NCI-H1092 treated with DMSO at 0.1 percent for 48 hours (cell line): ENCODE data around the gene GCLC.
"Not testable (repeated sequence)": the region's sequence is repeated elsewhere in the genome, so short reads cannot be mapped to it uniquely, and the experiment has no call there.

Experiments used
- DNase-seq: peaks from one replicate; lab custom pipeline; 2025; lab: John Stamatoyannopoulos, UW

The GCLC gene

GRCh38 chr6:53492860-53493634, 51.9 kb downstream of the GCLC start:
- DNase-seq: peak; percentile 59

GRCh38 chr6:53487080-53487479, 57.8 kb downstream of the GCLC start:
- DNase-seq: no peak

- no peak for DNase-seq
Measured at GRCh38 chr6:53486679-53487078, 58.2 kb downstream of the GCLC start.

GRCh38 chr6:53484476-53485280, 60.2 kb downstream of the GCLC start:
- peak; percentile 52 for DNase-seq

DNA sequence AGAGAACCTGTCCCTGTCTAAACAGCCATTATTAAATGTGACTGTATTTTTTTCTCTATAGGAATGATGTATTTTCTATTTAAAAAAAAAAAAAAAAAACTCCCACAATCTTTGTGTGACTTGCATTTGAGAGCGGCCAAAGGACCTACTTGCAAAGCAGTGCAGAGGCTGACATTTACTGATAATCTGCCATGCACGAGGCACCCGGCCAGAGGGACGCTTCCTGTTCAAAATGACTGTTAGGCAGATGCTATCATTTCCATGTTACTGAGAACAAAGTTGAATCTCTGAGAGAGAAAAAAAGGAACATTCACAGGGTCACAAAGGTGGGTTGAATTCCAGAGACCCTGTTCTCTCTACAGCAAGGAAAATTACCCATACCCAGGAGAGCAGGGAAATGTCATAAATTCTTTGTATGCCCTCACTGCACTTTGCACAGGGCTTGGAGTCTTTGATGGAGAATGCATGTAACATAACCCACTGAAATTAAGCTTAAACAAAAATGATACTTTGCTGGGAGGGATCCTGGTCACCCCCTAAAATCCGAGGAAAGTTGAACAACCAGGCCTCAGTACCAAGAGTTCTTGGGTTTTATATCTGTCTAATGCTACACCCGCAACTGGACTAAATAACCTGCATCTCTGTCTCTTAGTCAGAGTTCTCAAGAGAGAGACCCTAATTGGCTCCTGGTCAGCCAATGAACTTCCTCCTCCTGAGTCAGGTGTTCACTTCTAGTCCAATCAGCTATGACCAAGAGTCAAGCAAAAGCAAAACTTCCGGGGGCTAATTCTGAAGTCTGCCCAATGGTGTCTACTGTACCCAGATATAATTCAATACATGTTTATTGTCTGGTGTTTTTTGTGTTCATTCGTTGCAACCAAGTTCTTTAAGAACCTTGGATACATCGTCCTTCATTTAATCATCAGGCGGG, 61.2 kb downstream of the GCLC start:
- no peak for DNase-seq

GRCh38 chr6:53481323-53481722, 63.6 kb downstream of the GCLC start:
- no peak for DNase-seq

DNA sequence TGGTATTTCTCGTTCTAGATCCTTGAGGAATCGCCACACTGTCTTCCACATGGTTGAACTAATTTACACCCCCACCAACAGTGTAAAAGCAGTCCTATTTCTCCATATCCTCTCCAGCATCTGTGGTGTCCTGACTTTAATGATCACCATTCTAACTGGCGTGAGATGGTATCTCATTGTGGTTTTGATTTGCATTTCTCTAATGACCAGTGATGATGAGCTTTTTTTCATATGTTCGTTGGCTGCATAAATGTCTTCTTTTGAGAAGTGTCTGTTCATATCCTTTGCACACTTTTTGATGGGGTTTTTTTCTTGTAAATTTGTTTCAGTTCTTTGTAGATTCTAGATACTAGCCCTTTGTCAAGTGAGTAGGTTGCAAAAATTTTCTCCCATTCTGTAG, 64.1 kb downstream of the GCLC start:
- not testable (repeated sequence) for DNase-seq

GRCh38 chr6:53479871-53480270, 65.0 kb downstream of the GCLC start:
- DNase-seq: no peak

DNA sequence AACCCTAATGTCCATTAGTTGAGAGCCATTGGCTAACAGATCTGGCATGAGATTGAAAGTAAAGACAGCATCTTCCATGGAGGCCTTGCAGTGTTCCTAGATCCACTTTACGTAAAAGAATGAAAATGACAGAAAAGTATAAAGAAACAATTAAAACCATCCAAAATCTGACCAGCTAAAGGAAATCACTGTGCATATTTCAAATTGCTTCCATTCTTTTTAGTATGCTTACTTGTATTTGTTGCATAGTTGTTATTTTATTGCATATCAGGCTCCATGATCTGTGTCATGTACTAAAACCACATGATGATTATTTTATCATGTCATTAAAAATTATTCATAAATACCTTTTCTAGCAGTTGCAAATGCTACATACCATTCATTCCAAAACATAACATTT, 67.9 kb downstream of the GCLC start:
- no peak for DNase-seq

DNA sequence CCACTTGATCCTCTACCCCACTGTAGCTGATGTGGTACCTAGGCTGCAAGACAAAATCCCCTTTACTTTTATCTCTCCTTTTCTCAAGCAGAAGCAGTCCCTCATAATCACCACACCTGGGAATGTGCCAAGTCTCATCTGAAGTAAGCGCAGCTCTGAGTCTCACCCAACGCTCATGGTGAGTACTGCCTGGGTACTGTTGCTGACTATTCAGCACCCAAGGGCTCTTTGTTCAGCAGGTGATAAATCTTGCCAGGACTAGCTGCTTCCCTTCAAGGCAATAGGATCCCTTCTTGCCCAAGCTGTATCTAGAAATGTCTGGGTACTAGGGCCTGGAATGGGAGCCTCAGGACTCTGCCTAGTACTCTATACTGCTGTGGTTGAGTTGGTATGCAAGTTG, 70.9 kb downstream of the GCLC start:
- no peak for DNase-seq

- no peak for DNase-seq
Measured at GRCh38 chr6:53469163-53469562, 75.7 kb downstream of the GCLC start.

- DNase-seq: no peak
Measured at GRCh38 chr6:53466257-53466656, 78.6 kb downstream of the GCLC start.

- DNase-seq: no peak
Measured at GRCh38 chr6:53465732-53466131, 79.2 kb downstream of the GCLC start.

GRCh38 chr6:53464927-53465460, 79.9 kb downstream of the GCLC start:
- DNase-seq: no peak

GRCh38 chr6:53464483-53464882, 80.4 kb downstream of the GCLC start:
- no peak for DNase-seq

DNA sequence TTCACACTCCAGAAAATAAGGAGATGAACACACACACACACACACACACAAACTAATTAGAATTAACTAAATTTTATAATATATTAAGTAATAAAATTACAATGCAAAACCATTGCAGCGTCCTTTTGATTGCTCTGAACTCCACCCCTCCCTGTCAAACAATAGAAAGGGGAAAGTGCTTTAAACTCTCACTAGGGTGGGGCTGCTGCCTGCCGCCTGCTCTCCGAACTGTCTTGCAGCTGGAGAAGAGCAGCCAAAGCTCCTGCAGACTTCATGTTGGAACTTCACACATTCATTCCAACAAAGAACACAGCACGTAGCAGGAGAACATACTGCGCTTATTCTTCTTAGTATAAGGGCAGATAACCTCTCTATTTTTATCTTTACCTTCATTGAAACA, 83.2 kb downstream of the GCLC start:
- peak; percentile 25 for DNase-seq

DNA sequence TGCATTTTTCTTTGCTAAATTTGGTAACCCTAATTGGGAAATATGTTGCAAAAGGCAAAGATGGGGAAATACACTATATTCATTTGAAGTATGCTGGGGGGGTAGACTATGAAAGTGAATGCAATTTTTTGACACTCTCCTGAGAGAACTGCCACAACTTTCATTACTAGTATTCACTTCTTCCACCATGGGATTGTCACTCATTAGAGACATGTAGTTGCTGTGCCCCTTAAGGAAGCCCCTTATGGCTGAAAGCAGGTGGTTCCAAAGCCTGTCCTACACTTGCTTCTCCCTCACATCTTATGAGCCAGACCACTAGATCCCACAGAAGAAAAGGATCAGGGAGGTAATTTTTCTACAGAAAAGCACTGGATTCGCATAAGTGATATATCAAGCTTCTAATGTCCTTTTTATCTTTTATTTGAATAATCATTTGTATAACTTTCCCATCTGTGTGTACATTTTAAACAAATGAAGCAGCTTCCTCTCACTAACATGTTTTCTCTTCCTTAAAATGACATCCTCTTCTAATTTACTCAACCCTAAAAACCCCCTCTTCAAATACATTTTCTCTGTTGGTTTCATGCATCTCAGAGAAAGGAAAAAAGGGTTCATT, 83.8 kb downstream of the GCLC start:
- DNase-seq: peak; percentile 25

GRCh38 chr6:53458105-53458866, 86.6 kb downstream of the GCLC start:
- no peak for DNase-seq

- DNase-seq: no peak
Measured at GRCh38 chr6:53456809-53457208, 88.1 kb downstream of the GCLC start.

DNA sequence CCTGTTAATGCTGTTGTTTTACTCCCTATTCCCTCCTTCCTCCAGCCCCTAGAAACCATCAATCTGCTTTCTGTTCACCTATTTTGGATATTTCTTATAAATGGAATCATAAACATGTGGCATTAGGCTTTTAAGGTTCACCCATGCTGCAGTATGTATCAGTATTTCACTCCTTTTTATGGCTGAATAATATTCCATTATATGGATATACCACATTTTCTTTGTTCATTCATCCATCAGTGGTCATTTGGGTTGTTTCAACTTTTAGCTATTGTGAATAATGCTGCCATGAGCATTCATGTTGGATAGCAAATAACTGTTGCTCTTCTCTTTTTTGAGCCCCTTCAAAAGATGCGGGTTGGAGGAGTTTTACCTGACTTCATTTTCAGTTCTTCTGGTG, 89.2 kb downstream of the GCLC start:
- DNase-seq: no peak

DNA sequence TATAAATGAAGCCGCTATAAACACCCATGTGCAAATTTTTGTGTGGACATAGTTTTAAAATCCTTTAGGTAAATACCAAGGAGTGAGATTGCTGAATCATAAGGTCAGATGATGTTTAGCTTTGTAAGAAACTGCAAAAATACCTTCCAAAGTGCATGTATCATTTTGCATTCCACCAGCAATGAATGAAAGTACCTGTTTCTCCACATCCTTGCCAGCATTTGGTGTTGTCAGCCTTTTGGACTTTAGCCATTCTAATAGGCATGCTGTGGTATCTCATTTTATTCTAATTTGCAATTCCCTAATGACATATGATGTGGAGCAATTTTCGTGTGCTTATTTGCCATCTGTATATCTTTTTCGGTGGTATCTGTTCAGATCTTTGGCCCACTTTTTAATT, 93.7 kb downstream of the GCLC start:
- DNase-seq: no peak
